KMS-11 (cell line): ENCODE measurements around the gene IFITM5.
A peak's percentile ranks its signal among the peaks of the same experiment; 100 is the strongest.

Experiments
- H2AFZ ChIP-seq: fragments of 200-600 bp; sonication (generic); 2 replicates; pipeline ENCODE4 v1.6.1; 2016; ENCODE audit warnings: antibody characterized with exemption, mixed run types, low read depth
- H3K27ac ChIP-seq: fragments of 200-600 bp; sonication (generic); 2 replicates; pipeline ENCODE4 v1.6.1; 2016; ENCODE audit warnings: mild to moderate bottlenecking, mixed run types
- H3K27me3 ChIP-seq: fragments of 200-600 bp; sonication (generic); 2 replicates; pipeline ENCODE4 v1.6.1; 2017; ENCODE audit warnings: mild to moderate bottlenecking, low read depth, mixed run types, moderate library complexity; ENCODE audit not compliant: insufficient read depth
- H3K36me3 ChIP-seq: fragments of 200-600 bp; sonication (generic); 2 replicates; pipeline ENCODE4 v1.6.1; 2017; ENCODE audit warnings: mild to moderate bottlenecking, mixed run types; ENCODE audit not compliant: insufficient read depth
- H3K4me1 ChIP-seq: fragments of 200-600 bp; sonication (generic); 2 replicates; pipeline ENCODE4 v1.6.1; 2016; ENCODE audit warnings: mild to moderate bottlenecking, low read depth, mixed run types; ENCODE audit not compliant: poor library complexity, severe bottlenecking
- H3K4me2 ChIP-seq: fragments of 200-600 bp; sonication (generic); 2 replicates; pipeline ENCODE4 v1.7.0; 2016; ENCODE audit warnings: mild to moderate bottlenecking, mixed run types
- H3K4me3 ChIP-seq: fragments of 200-600 bp; sonication (generic); IDR thresholded peaks from 2 replicates; pipeline ENCODE4 v1.6.1; 2017; ENCODE audit warnings: low read depth, low read length, mixed read lengths; ENCODE audit not compliant: insufficient read depth
- H3K79me2 ChIP-seq: fragments of 200-600 bp; sonication (generic); 2 replicates; pipeline ENCODE4 v1.6.1; 2016; ENCODE audit warnings: low read depth, mixed run types; ENCODE audit not compliant: insufficient read depth
- H3K9ac ChIP-seq: fragments of 200-600 bp; sonication (generic); 2 replicates; pipeline ENCODE4 v1.6.1; 2016; ENCODE audit warnings: mild to moderate bottlenecking, mixed run types
- H4K20me1 ChIP-seq: fragments of 200-600 bp; sonication (generic); 2 replicates; pipeline ENCODE4 v1.6.1; 2016; ENCODE audit warnings: mild to moderate bottlenecking, mixed run types; ENCODE audit not compliant: insufficient read depth
- CTCF ChIP-seq: fragments of 200-600 bp; sonication (generic); conservative IDR thresholded peaks from 2 replicates; pipeline ENCODE4 v1.6.1; 2017; ENCODE audit warnings: low read depth, mild to moderate bottlenecking, antibody characterized with exemption, low read length, moderate library complexity, mixed read lengths

Gene IFITM5

DNA sequence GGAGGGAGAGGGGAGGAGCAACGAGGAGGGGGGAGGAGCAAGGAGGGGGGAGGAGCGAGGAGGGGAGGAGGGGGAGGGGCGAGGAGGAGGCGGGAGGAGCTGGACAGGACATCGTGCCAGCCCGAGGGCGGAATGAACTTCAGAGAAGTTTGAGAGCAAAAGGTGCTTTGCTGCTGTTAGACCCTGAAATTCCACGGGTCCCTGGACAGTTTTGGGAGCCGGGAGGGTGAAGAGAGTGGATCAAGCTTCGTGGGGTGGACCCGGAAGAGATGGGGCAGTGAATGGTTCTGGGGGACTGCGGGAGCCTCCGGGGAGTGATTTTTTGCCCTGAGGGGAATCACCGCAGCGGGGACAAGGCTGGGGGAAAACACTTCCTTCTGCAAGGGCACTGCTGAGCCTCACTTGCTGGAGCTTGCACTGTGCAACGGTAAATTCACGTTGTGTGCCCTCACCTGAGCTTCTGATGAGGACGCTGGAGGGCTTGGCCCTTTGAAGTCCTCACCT is 31.8 kb downstream of the IFITM5 start:
- Histone ChIP-seq H3K79me2 (0 out of 2 replicates have a peak, but pooled peaks cover 9% of the 10 kb centered on the region), H3K27me3 (no peaks in the 10 kb centered on the region), H4K20me1 (no peaks in the 10 kb centered on the region), H3K9ac (peak overlapping the region; percentile 85), H3K4me2 (peak overlapping the region; percentile 100), H3K4me3 (no peak overlapping the region), H2AFZ (peak overlapping the region; percentile 15; the same call in 1 of the 2 replicates), H3K27ac (peak overlapping the region; percentile 97), H3K4me1 (peaks cover 36% of the 10 kb centered on the region), H3K36me3 (no peaks in the 10 kb centered on the region)
- TF ChIP-seq CTCF: no peak

DNA sequence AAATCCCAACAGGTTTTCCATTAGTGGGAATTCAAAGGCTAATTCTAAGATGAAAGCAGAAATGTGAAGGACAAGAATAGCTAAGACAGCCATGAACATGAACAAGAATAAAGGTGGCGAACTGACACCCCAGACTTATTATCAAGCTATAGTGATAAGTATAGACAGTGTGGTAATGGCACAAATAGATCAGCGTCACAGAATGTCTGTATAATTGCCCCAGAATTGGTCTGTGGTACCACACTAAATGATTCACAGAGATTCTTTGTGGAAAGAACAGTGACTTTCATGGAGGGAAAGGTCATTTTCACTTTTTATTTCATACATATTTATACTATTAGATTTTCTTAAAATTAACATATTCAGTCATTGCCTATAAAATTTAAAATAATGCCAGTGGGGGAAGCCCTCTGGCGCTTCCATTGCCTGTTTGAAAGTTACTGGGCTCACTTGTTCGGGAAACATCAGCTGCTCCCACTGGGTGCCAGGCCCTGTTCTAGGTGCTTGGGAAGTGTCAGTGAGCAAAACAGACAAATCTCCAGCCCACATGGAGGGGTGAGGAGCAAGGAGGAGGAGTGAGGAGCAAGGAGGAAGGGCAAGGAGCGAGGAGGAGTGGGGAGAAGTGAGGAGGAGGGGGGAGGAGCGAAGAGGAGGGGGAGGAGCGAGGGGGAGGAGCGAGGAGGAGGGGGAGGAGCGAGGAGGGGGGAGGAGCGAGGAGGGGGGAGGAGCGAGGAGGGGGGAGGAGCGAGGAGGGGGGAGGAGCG is 32.5 kb downstream of the IFITM5 start:
- H3K4me3 ChIP-seq: no peak overlapping the region
- H3K36me3 ChIP-seq: no peaks in the 10 kb centered on the region
- no peak overlapping the region for H3K27ac ChIP-seq
- 0 out of 2 replicates have a peak overlapping the region, but pooled peaks have one; percentile 25 for H2AFZ ChIP-seq
- no peak for TF ChIP-seq CTCF
- H4K20me1 ChIP-seq: no peaks in the 10 kb centered on the region
- peak overlapping the region; percentile 55 for H3K4me2 ChIP-seq
- H3K79me2 ChIP-seq: 0 out of 2 replicates have a peak, but pooled peaks cover 9% of the 10 kb centered on the region
- no peak overlapping the region for H3K9ac ChIP-seq
- H3K27me3 ChIP-seq: no peaks in the 10 kb centered on the region
- H3K4me1 ChIP-seq: peaks cover 36% of the 10 kb centered on the region

GRCh38 chr11:261624-262023 is 37.7 kb downstream of the IFITM5 start:
- Histone ChIP-seq H3K79me2 (no peaks in the 10 kb centered on the region), H3K27me3 (no peaks in the 10 kb centered on the region), H3K27ac (no peak overlapping the region), H3K4me1 (peaks cover 14% of the 10 kb centered on the region), H3K9ac (no peak overlapping the region), H3K36me3 (no peaks in the 10 kb centered on the region), H2AFZ (no peak overlapping the region), H3K4me2 (no peak overlapping the region), H4K20me1 (no peaks in the 10 kb centered on the region), H3K4me3 (no peak overlapping the region)
- TF ChIP-seq CTCF: no peak

DNA sequence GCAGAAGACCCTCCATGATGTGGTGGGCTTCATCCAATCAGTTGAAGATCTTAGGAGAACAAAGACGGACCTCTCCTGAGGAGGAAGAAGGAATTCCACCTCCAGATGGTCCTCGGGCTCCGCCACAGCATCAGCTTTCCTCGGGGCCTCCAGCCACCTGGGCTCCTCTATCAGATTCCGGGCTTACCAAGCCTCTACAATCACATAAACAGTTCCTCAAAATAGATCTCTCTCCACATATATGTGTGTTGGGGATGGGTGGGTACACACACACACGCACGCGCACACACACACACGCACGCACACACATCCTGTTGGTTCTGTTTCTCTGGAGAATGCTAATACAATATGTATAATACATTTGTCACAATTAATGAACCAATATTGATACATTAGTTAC is 39.9 kb downstream of the IFITM5 start:
- no peak for TF ChIP-seq CTCF
- no peak overlapping the region for H2AFZ ChIP-seq
- no peaks in the 10 kb centered on the region for H3K36me3 ChIP-seq
- no peaks in the 10 kb centered on the region for H3K27me3 ChIP-seq
- no peak overlapping the region for H3K9ac ChIP-seq
- no peak overlapping the region for H3K4me2 ChIP-seq
- no peaks in the 10 kb centered on the region for H4K20me1 ChIP-seq
- no peak overlapping the region for H3K27ac ChIP-seq
- no peaks in the 10 kb centered on the region for H3K79me2 ChIP-seq
- no peak overlapping the region for H3K4me3 ChIP-seq
- peaks cover 7% of the 10 kb centered on the region for H3K4me1 ChIP-seq
